Keratinocyte (primary cell): ENCODE results near the gene DNASE1L2. TPM values are rescaled to one million over a fixed set of nuclear protein-coding genes. Genes with fewer than 3 reads are reported as not detected.

Experiments used
- DNase-seq: peaks from one replicate; pipeline ENCODE4 v3.0.0-alpha.2; 2011; ENCODE audit warnings: low read depth, missing footprints, low spot score
- FAIRE-seq: peaks from 2 replicates; lab custom pipeline; 2011; peaks lifted over from hg19 to GRCh38; lab: Jason Lieb, UNC
- H2AFZ ChIP-seq: 2 replicates; pipeline ENCODE4 v1.6.0; 2012; ENCODE audit warnings: low read length, control low read depth, inconsistent platforms; ENCODE audit not compliant: control insufficient read depth
- H3K27ac ChIP-seq: 2 replicates; pipeline ENCODE4 v1.5.1; 2011; ENCODE audit warnings: low read length; ENCODE audit not compliant: control insufficient read depth, insufficient read depth
- H3K27me3 ChIP-seq: 3 replicates; pipeline ENCODE4 v1.6.0; 2011; ENCODE audit warnings: low read length; ENCODE audit not compliant: control insufficient read depth, insufficient read depth; ENCODE audit errors: extremely low read depth
- H3K36me3 ChIP-seq, 2 experiments: 2 replicates in 1 of 2; 3 replicates in 1 of 2; pipeline ENCODE4 v1.5.1; 2011; ENCODE audit warnings: low read length in 2 of 2, mild to moderate bottlenecking in 1 of 2; ENCODE audit not compliant: control insufficient read depth in 2 of 2, insufficient read depth in 2 of 2; ENCODE audit errors: extremely low read depth in 1 of 2
- H3K4me1 ChIP-seq: 3 replicates; pipeline ENCODE4 v1.5.1; 2011; ENCODE audit warnings: low read length; ENCODE audit not compliant: control insufficient read depth, insufficient read depth; ENCODE audit errors: extremely low read depth
- H3K4me2 ChIP-seq: 3 replicates; pipeline ENCODE4 v1.6.0; 2011; ENCODE audit warnings: low read depth, low read length; ENCODE audit not compliant: control insufficient read depth, insufficient read depth; ENCODE audit errors: extremely low read depth
- H3K4me3 ChIP-seq, 3 experiments: fragments of 200-600 bp in 1 of 3; sonication (generic) in 1 of 3; 2 replicates in 2 of 3; 3 replicates in 1 of 3; pipeline ENCODE4 v1.5.1; 2011 to 2016; ENCODE audit warnings: low read length in 3 of 3, mild to moderate bottlenecking in 3 of 3, control low read depth in 2 of 3, inconsistent platforms in 1 of 3, low read depth in 1 of 3, mixed read lengths in 1 of 3, mixed run types in 1 of 3, moderate library complexity in 1 of 3; ENCODE audit not compliant: control insufficient read depth in 2 of 3, insufficient read depth in 2 of 3; ENCODE audit errors: extremely low read depth in 1 of 3
- H3K79me2 ChIP-seq: 2 replicates; pipeline ENCODE4 v1.6.0; 2012; ENCODE audit warnings: low read length; ENCODE audit not compliant: control insufficient read depth, insufficient read depth
- H3K9ac ChIP-seq: 3 replicates; pipeline ENCODE4 v1.6.0; 2011; ENCODE audit warnings: low read length; ENCODE audit not compliant: control insufficient read depth, insufficient read depth; ENCODE audit errors: extremely low read depth
- H3K9me1 ChIP-seq: 3 replicates; pipeline ENCODE4 v1.6.0; 2011; ENCODE audit warnings: low read length; ENCODE audit not compliant: control insufficient read depth, insufficient read depth; ENCODE audit errors: extremely low read depth
- H3K9me3 ChIP-seq: 2 replicates; pipeline ENCODE4 v1.5.1; 2012; ENCODE audit warnings: low read depth, low read length; ENCODE audit not compliant: control insufficient read depth
- H4K20me1 ChIP-seq: 3 replicates; pipeline ENCODE4 v1.6.0; 2011; ENCODE audit warnings: low read length; ENCODE audit not compliant: control insufficient read depth, insufficient read depth; ENCODE audit errors: extremely low read depth
- CTCF ChIP-seq, 3 experiments: IDR thresholded peaks in 1 of 3; conservative IDR thresholded peaks in 1 of 3; optimal IDR thresholded peaks in 1 of 3; 2 replicates in 2 of 3; 3 replicates in 1 of 3; pipeline versions ENCODE3 to v1.5.1; 2011; ENCODE audit warnings: low read length in 3 of 3, mild to moderate bottlenecking in 3 of 3, moderate library complexity in 2 of 3, control low read depth in 1 of 3, inconsistent platforms in 1 of 3; ENCODE audit not compliant: insufficient read depth in 2 of 3; ENCODE audit errors: extremely low read depth in 1 of 3
- EZH2 ChIP-seq: IDR thresholded peaks from one replicate; pipeline ENCODE4 v1.6.1; 2012; ENCODE audit warnings: inconsistent platforms, mild to moderate bottlenecking, low read length, moderate library complexity
- dilution Hi-C: fragments of 300-500 bp; cut with MboI; formaldehyde crosslinking; loops from one replicate; pipeline ENCODE4 v1.7.0; 2020; ENCODE audit warnings: low sequenced_read_pairs; ENCODE audit not compliant: extremely low pct_ligation_motif_present
- polyA plus RNA-seq, 5 experiments: library from polyadenylated mRNA; depleted of rRNA in 3 of 5; stranded (reverse) in 3 of 5; stranded (forward) in 1 of 5; unstranded in 1 of 5; fragments of >200 nt; gene quantifications; 1 replicate in 1 of 5; 2 replicates in 3 of 5; 3 replicates in 1 of 5; pipeline versions ENCODE4 v1.2.1 to v1.2.3, GENCODE V29; 2011 to 2012; ENCODE audit warnings: missing spikeins in 2 of 5, low read depth in 1 of 5, low replicate concordance in 1 of 5

Gene DNASE1L2
- polyA plus RNA-seq, 1 donor (not counting 4 experiments of a cell fraction or from before 2014, with no cell fraction given): 0.31 TPM

GRCh38 chr16:2252806-2253148 is 16.5 kb downstream of the DNASE1L2 start:
- no peak for DNase-seq
- Histone ChIP-seq H3K4me3 (no peak overlapping the region), H3K36me3 (peaks cover 28 to 31% of the 10 kb centered on the region in 2 experiments), H2AFZ (no peak overlapping the region), H3K79me2 (peaks cover 27% of the 10 kb centered on the region), H3K9me3 (no peaks in the 10 kb centered on the region), H3K9ac (no peak overlapping the region), H3K4me2 (no peak overlapping the region), H3K9me1 (no peaks in the 10 kb centered on the region), H4K20me1 (peaks cover 18% of the 10 kb centered on the region), H3K27ac (peak overlapping the region; percentile 67), H3K4me1 (peaks cover 17% of the 10 kb centered on the region), H3K27me3 (no peaks in the 10 kb centered on the region)
- TF ChIP-seq EZH2 (no peak), CTCF (optimal IDR thresholded peaks at IDR 0.05 in 1 of 3, IDR thresholded peaks at IDR 0.05 in 1 of 3, conservative IDR thresholded peaks at IDR 0.05 in 1 of 3; ENCODE audit: extremely low read depth in 1 of 3, insufficient read depth in 2 of 3, low read length in 3 of 3) (no peak)
- dilution Hi-C loops: no loop called here
- FAIRE-seq: no peak

GRCh38 chr16:2253293-2253692 is 17.0 kb downstream of the DNASE1L2 start:
- Histone ChIP-seq H3K27me3 (no peaks in the 10 kb centered on the region), H3K4me2 (no peak overlapping the region), H3K36me3 (peaks cover 30 to 32% of the 10 kb centered on the region in 2 experiments), H3K4me1 (peaks cover 17% of the 10 kb centered on the region), H3K79me2 (peaks cover 31% of the 10 kb centered on the region), H3K9me1 (no peaks in the 10 kb centered on the region), H2AFZ (no peak overlapping the region), H3K4me3 (no peak overlapping the region), H3K9me3 (no peaks in the 10 kb centered on the region), H3K27ac (no peak overlapping the region), H3K9ac (no peak overlapping the region), H4K20me1 (peaks cover 19% of the 10 kb centered on the region)
- dilution Hi-C loops: no loop called here
- DNase-seq (no peak), FAIRE-seq (no peak)
- TF ChIP-seq CTCF (optimal IDR thresholded peaks at IDR 0.05 in 1 of 3, IDR thresholded peaks at IDR 0.05 in 1 of 3, conservative IDR thresholded peaks at IDR 0.05 in 1 of 3; ENCODE audit: extremely low read depth in 1 of 3, insufficient read depth in 2 of 3, low read length in 3 of 3) (no peak), EZH2 (no peak)
